Sciatic nerve (tissue), 2 donors: Measurements from ENCODE around the gene NOC2L. TPM values are rescaled to one million over a fixed set of nuclear protein-coding genes. Genes with fewer than 3 reads are reported as not detected.

Experiments used
- ATAC-seq: fragments of 200-7000 bp; cut with Tn5 transposase; one replicate; pipeline ENCODE4 v1.9.1; 2020; ENCODE audit warnings: mild to moderate bottlenecking, moderate library complexity
- DNase-seq: peaks from one replicate; pipeline ENCODE4 v3.0.0-alpha.2; 2020; ENCODE audit warnings: low spot score
- intact Hi-C: fragments of 100-400 bp; cut with DNase I; formaldehyde crosslinking; loops from one replicate; pipeline ENCODE4 v1.14.2; 2022
- total RNA-seq: library from RNA; stranded (reverse); fragmentation: NEBNext Ultra II Directional; extraction: Animal tissue kit (Norgen Biotek cat#: 25700); gene quantifications from one replicate; pipeline ENCODE4 v1.2.1, GENCODE V29; 2021
- donor health status: DM: no; HTN: no; CAD: no.
- donor health status: DM: no; HTN: no; CAD: no.

The NOC2L gene
- 43.7 TPM for total RNA-seq

- ATAC-seq (peak; percentile 97), DNase-seq (peak; percentile 97)
- intact Hi-C loops, result no loop called here
These were observed at the start of gene NOC2L for GRCh38 chr1:958823-959730. NOC2L (minus strand) TSS chr1:959256; CDS start chr1:959240, 16 bp downstream.

GRCh38 chr1:1006305-1007159, 47.5 kb upstream of the NOC2L start:
- no peak for ATAC-seq
- intact Hi-C loops, result no loop called here
- no peak for DNase-seq

GRCh38 chr1:1005774-1006304, 46.8 kb upstream of the NOC2L start:
- DNase-seq (no peak), ATAC-seq (no peak)
- intact Hi-C loops, result no loop called here

- no peak for ATAC-seq
- DNase-seq, result no peak
- intact Hi-C loops, result no loop called here
These were observed 46.0 kb upstream of the NOC2L start for GRCh38 chr1:1004780-1005697.

GRCh38 chr1:1004420-1004779, 45.3 kb upstream of the NOC2L start:
- ATAC-seq (no peak), DNase-seq (no peak)
- intact Hi-C loops, result no loop called here

- no peak for ATAC-seq
- intact Hi-C loops, result no loop called here
- no peak for DNase-seq
These were observed 44.8 kb upstream of the NOC2L start for GRCh38 chr1:1003618-1004419.

- intact Hi-C loops, result no loop called here
- DNase-seq (no peak), ATAC-seq (no peak)
These were observed 42.2 kb upstream of the NOC2L start for GRCh38 chr1:1001057-1001783.

GRCh38 chr1:1000357-1001056, 41.5 kb upstream of the NOC2L start:
- ATAC-seq, result peak; percentile 71
- DNase-seq, result peak; percentile 87
- intact Hi-C loops, result no loop called here

- intact Hi-C loops, result no loop called here
- DNase-seq, result peak; percentile 90
- peak; percentile 80 for ATAC-seq
These were observed 40.8 kb upstream of the NOC2L start, which contains the start of gene HES4 for GRCh38 chr1:999725-1000356. HES4 (minus strand) TSS chr1:1000097; CDS start chr1:999973, 124 bp downstream.

- ATAC-seq (no peak), DNase-seq (no peak)
- intact Hi-C loops, result no loop called here
These were observed 40.1 kb upstream of the NOC2L start for GRCh38 chr1:998995-999724.

- DNase-seq (no peak), ATAC-seq (no peak)
- intact Hi-C loops, result no loop called here
These were observed 39.6 kb upstream of the NOC2L start for GRCh38 chr1:998745-998994.

- intact Hi-C loops, result no loop called here
- DNase-seq (no peak), ATAC-seq (no peak)
These were observed 39.1 kb upstream of the NOC2L start for GRCh38 chr1:997993-998744.

- ATAC-seq (no peak), DNase-seq (no peak)
- intact Hi-C loops, result no loop called here
These were observed 38.6 kb upstream of the NOC2L start for GRCh38 chr1:997713-997992.

GRCh38 chr1:996851-997712, 38.0 kb upstream of the NOC2L start:
- intact Hi-C loops, result no loop called here
- no peak for ATAC-seq
- no peak for DNase-seq
